Prostate gland (tissue), 2 donors: Measurements from ENCODE around the gene SPSB3. TPM values are rescaled to one million over a fixed set of nuclear protein-coding genes. Genes with fewer than 3 reads are reported as not detected.

Source experiments
- DNase-seq: peaks from one replicate; pipeline ENCODE4 v3.0.0-alpha.2; 2019; ENCODE audit warnings: low spot score
- H3K27ac ChIP-seq, 2 donors: fragments of 200-600 bp; sonication (generic); 2 replicates each; pipeline ENCODE4 v1.5.1; 2017 to 2019
- H3K27me3 ChIP-seq: fragments of 200-600 bp; sonication (generic); replicated peaks from 2 replicates; pipeline ENCODE4 v1.5.1; 2019; ENCODE audit not compliant: insufficient read depth
- H3K36me3 ChIP-seq, 2 donors: fragments of 200-600 bp; sonication (generic); 1 replicate in 1 of 2; 2 replicates in 1 of 2; pipeline versions ENCODE4 v1.5.1 to v1.8.1; 2017 to 2019
- H3K4me1 ChIP-seq: fragments of 200-600 bp; sonication (generic); replicated peaks from 2 replicates; pipeline ENCODE4 v1.5.1; 2019
- H3K4me3 ChIP-seq, 2 donors: fragments of 200-600 bp; sonication (generic); 2 replicates each; pipeline ENCODE4 v1.5.1; 2017 to 2019
- H3K9me3 ChIP-seq: fragments of 200-600 bp; sonication (generic); 2 replicates; pipeline ENCODE4 v1.5.1; 2017
- CTCF ChIP-seq, 4 experiments: fragments of 200-600 bp in 2 of 4; fragments of 450-650 bp in 2 of 4; sonication (generic) in 2 of 4; IDR thresholded peaks; 1 replicate in 3 of 4; 2 replicates in 1 of 4; pipeline ENCODE4 v1.5.1; 2016 to 2019; ENCODE audit warnings: antibody characterized with exemption in 4 of 4, mild to moderate bottlenecking in 2 of 4, moderate library complexity in 2 of 4
- POLR2A ChIP-seq: fragments of 450-650 bp; IDR thresholded peaks from one replicate; pipeline ENCODE4 v1.6.1; 2016; ENCODE audit warnings: antibody characterized with exemption, mild to moderate bottlenecking
- POLR2AphosphoS5 ChIP-seq: sonication (generic); formaldehyde crosslinking; IDR thresholded peaks from one replicate; pipeline ENCODE4 v1.6.1; 2017; ENCODE audit warnings: antibody characterized with exemption
- WGBS: methylation state at CpG from one replicate; pipeline ENCODE4 v1.1.5; 2018; 5-methylcytosine and 5-hydroxymethylcytosine counted together
- intact Hi-C: fragments of 100-400 bp; cut with DNase I; formaldehyde crosslinking; loops from one replicate; pipeline ENCODE4 v1.14.2; 2022
- total RNA-seq, 2 donors: library from RNA; depleted of rRNA; stranded (reverse); fragments of >200 nt; gene quantifications; one replicate each; pipeline ENCODE4 v1.1.0, GENCODE V29; 2016

Gene SPSB3
- total RNA-seq, 2 donors from 2014 or later, result 87.8 to 138 TPM

- WGBS, result 95% methylated on average over 40 of the region's 40 CpGs
- H3K27me3 ChIP-seq, result no peaks in the 10 kb centered on the region
- intact Hi-C loops, result no loop called here
- peaks cover 3 to 15% of the 10 kb centered on the region in 2 donors for H3K36me3 ChIP-seq
- no peak for DNase-seq
- H3K27ac ChIP-seq, result no peak overlapping the region
- no peaks in the 10 kb centered on the region for H3K4me1 ChIP-seq
- H3K9me3 ChIP-seq, result no peaks in the 10 kb centered on the region
- H3K4me3 ChIP-seq, result no peak overlapping the region
- TF ChIP-seq POLR2A (no peak), CTCF (IDR thresholded peaks at IDR 0.05) (no peak), POLR2AphosphoS5 (no peak)
These were observed 34.3 kb upstream of the SPSB3 start for GRCh38 chr16:1816396-1817275.

GRCh38 chr16:1815461-1815860 lies 33.1 kb upstream of the SPSB3 start:
- no peaks in the 10 kb centered on the region for H3K9me3 ChIP-seq
- WGBS, result 86% methylated on average over 11 of the region's 11 CpGs
- no peak for DNase-seq
- H3K27me3 ChIP-seq, result no peaks in the 10 kb centered on the region
- no peak overlapping the region for H3K4me3 ChIP-seq
- peaks cover 3 to 11% of the 10 kb centered on the region in 2 donors for H3K36me3 ChIP-seq
- no peak for TF ChIP-seq POLR2A
- no peak for TF ChIP-seq CTCF (IDR thresholded peaks at IDR 0.05)
- no peak for TF ChIP-seq POLR2AphosphoS5
- intact Hi-C loops, result no loop called here
- no peaks in the 10 kb centered on the region for H3K4me1 ChIP-seq
- H3K27ac ChIP-seq, result no peak overlapping the region

GRCh38 chr16:1812732-1813163 lies 30.4 kb upstream of the SPSB3 start:
- H3K4me1 ChIP-seq, result no peaks in the 10 kb centered on the region
- no peak overlapping the region for H3K4me3 ChIP-seq
- DNase-seq, result peak; percentile 84
- peaks cover 0 to 11% of the 10 kb centered on the region in 2 donors for H3K36me3 ChIP-seq
- no peaks in the 10 kb centered on the region for H3K9me3 ChIP-seq
- 8% methylated on average over 16 of the region's 17 CpGs for WGBS
- H3K27ac ChIP-seq, result no peak overlapping the region
- TF ChIP-seq POLR2A, result no peak
- peak in 3 of 4 experiments; percentile 61 to 84 (median 84) for TF ChIP-seq CTCF (IDR thresholded peaks at IDR 0.05)
- peak; percentile 80 for TF ChIP-seq POLR2AphosphoS5
- no peaks in the 10 kb centered on the region for H3K27me3 ChIP-seq
- intact Hi-C loops, result no loop called here

- H3K27ac ChIP-seq, result no peak overlapping the region
- no peaks in the 10 kb centered on the region for H3K4me1 ChIP-seq
- 90% methylated on average over 16 of the region's 16 CpGs for WGBS
- DNase-seq, result no peak
- H3K4me3 ChIP-seq, result no peak overlapping the region
- H3K27me3 ChIP-seq, result no peaks in the 10 kb centered on the region
- H3K9me3 ChIP-seq, result no peaks in the 10 kb centered on the region
- intact Hi-C loops, result no loop called here
- TF ChIP-seq POLR2AphosphoS5 (no peak), CTCF (IDR thresholded peaks at IDR 0.05) (no peak), POLR2A (no peak)
- no peaks in the 10 kb centered on the region for H3K36me3 ChIP-seq
These were observed 28.2 kb upstream of the SPSB3 start for GRCh38 chr16:1810536-1810935.

- no peak for DNase-seq
- intact Hi-C loops, result no loop called here
- Histone ChIP-seq H3K27me3 (no peaks in the 10 kb centered on the region), H3K4me1 (no peaks in the 10 kb centered on the region), H3K9me3 (no peaks in the 10 kb centered on the region), H3K36me3 (no peaks in the 10 kb centered on the region), H3K27ac (no peak overlapping the region), H3K4me3 (no peak overlapping the region)
- 98% methylated on average over 16 of the region's 16 CpGs for WGBS
- no peak for TF ChIP-seq POLR2AphosphoS5
- TF ChIP-seq POLR2A, result no peak
- no peak for TF ChIP-seq CTCF (IDR thresholded peaks at IDR 0.05)
These were observed 27.7 kb upstream of the SPSB3 start for GRCh38 chr16:1810106-1810505.
